Karpas-422 (cell line): ENCODE results near the gene SDK1. TPM values are rescaled to one million over a fixed set of nuclear protein-coding genes. Genes with fewer than 3 reads are reported as not detected.

Experiments used
- DNase-seq: peaks from one replicate; pipeline ENCODE4 v3.0.0-alpha.2; 2015
- H2AFZ ChIP-seq: fragments of 200-600 bp; sonication (generic); 2 replicates; pipeline ENCODE4 v1.6.1; 2014; ENCODE audit warnings: antibody characterized with exemption, low read length, mixed read lengths
- H3K27ac ChIP-seq: fragments of 200-600 bp; sonication (generic); 2 replicates; pipeline ENCODE4 v1.5.1; 2014; ENCODE audit warnings: mild to moderate bottlenecking, low read length, moderate library complexity
- H3K27me3 ChIP-seq: fragments of 200-600 bp; sonication (generic); 2 replicates; pipeline ENCODE4 v1.6.1; 2014; ENCODE audit warnings: low read length, mixed read lengths
- H3K36me3 ChIP-seq: fragments of 200-600 bp; sonication (generic); 2 replicates; pipeline ENCODE4 v1.6.1; 2014; ENCODE audit warnings: low read length, mixed read lengths; ENCODE audit not compliant: insufficient read depth
- H3K4me1 ChIP-seq: fragments of 200-600 bp; sonication (generic); 2 replicates; pipeline ENCODE4 v1.6.1; 2014; ENCODE audit warnings: mild to moderate bottlenecking, low read length, mixed read lengths
- H3K4me2 ChIP-seq: fragments of 200-600 bp; sonication (generic); 2 replicates; pipeline ENCODE4 v1.6.1; 2014; ENCODE audit warnings: low read length, low read depth, mild to moderate bottlenecking; ENCODE audit not compliant: poor library complexity, severe bottlenecking
- H3K4me3 ChIP-seq: fragments of 200-600 bp; sonication (generic); 2 replicates; pipeline ENCODE4 v1.5.1; 2014; ENCODE audit warnings: mild to moderate bottlenecking, antibody characterized with exemption, low read length, mixed read lengths
- H3K79me2 ChIP-seq: fragments of 200-600 bp; sonication (generic); 2 replicates; pipeline ENCODE4 v1.6.1; 2014; ENCODE audit warnings: mild to moderate bottlenecking, low read length, mixed read lengths
- H3K9ac ChIP-seq: fragments of 200-600 bp; sonication (generic); 2 replicates; pipeline ENCODE4 v1.6.0; 2014; ENCODE audit warnings: low read length
- H3K9me2 ChIP-seq: fragments of 200-600 bp; sonication (generic), shearing (Covaris generic); replicated peaks from 2 replicates; pipeline ENCODE4 v1.6.0; 2014; ENCODE audit warnings: mild to moderate bottlenecking, low read length, moderate library complexity; ENCODE audit not compliant: insufficient read depth
- H3K9me3 ChIP-seq: fragments of 300-700, 200-600 bp; sonication (generic); 2 replicates; pipeline ENCODE4 v1.6.1; 2014; ENCODE audit warnings: low read length, mixed read lengths
- H4K20me1 ChIP-seq: fragments of 200-600 bp; sonication (generic); 2 replicates; pipeline ENCODE4 v1.6.1; 2014; ENCODE audit warnings: mild to moderate bottlenecking, antibody characterized with exemption, low read length, low read depth; ENCODE audit not compliant: insufficient read depth
- total RNA-seq: library from RNA; depleted of rRNA; stranded (reverse); fragments of >200 nt; shearing (Covaris generic); gene quantifications from 2 replicates; pipeline ENCODE4 v1.2.3, GENCODE V29; 2014; ENCODE audit warnings: low replicate concordance

SDK1 gene
- total RNA-seq, 1 experiment from 2014 or later: not detected

DNA sequence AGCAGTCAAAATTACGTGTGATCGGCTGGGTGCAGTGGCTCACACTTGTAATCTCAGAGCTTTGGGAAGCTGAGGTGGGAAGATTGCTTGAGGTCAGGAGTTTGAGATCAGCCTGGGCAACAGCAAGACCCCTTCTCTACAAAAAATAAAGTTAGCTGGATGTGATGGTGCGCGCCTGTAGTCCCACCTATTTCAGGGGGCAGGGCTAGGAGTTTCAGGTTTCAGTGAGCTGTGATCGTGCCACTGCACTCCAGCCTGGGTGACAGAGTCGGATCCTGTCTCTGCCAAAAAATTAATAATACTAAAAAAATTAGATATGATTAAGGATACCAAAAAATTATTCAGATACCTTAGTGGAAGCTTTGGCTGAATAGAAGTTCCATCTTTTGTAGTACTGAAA, 136.4 kb downstream of the SDK1 start:
- Histone ChIP-seq H3K9me2 (no peaks in the 10 kb centered on the region), H3K9ac (no peak overlapping the region), H2AFZ (no peak overlapping the region), H3K4me1 (no peaks in the 10 kb centered on the region), H3K79me2 (no peaks in the 10 kb centered on the region), H3K4me2 (no peak overlapping the region), H3K9me3 (no peaks in the 10 kb centered on the region), H3K27me3 (no peaks in the 10 kb centered on the region), H3K36me3 (no peaks in the 10 kb centered on the region), H3K27ac (no peak overlapping the region), H4K20me1 (no peaks in the 10 kb centered on the region), H3K4me3 (no peak overlapping the region)
- no peak for DNase-seq

GRCh38 chr7:3438352-3438751, 137.3 kb downstream of the SDK1 start:
- no peak overlapping the region for H2AFZ ChIP-seq
- H3K36me3 ChIP-seq: no peaks in the 10 kb centered on the region
- no peak overlapping the region for H3K4me3 ChIP-seq
- H3K9ac ChIP-seq: no peak overlapping the region
- DNase-seq: no peak
- no peak overlapping the region for H3K27ac ChIP-seq
- H3K4me1 ChIP-seq: no peaks in the 10 kb centered on the region
- no peaks in the 10 kb centered on the region for H3K27me3 ChIP-seq
- H3K9me3 ChIP-seq: no peaks in the 10 kb centered on the region
- H3K79me2 ChIP-seq: no peaks in the 10 kb centered on the region
- no peaks in the 10 kb centered on the region for H3K9me2 ChIP-seq
- H3K4me2 ChIP-seq: no peak overlapping the region
- no peaks in the 10 kb centered on the region for H4K20me1 ChIP-seq

DNA sequence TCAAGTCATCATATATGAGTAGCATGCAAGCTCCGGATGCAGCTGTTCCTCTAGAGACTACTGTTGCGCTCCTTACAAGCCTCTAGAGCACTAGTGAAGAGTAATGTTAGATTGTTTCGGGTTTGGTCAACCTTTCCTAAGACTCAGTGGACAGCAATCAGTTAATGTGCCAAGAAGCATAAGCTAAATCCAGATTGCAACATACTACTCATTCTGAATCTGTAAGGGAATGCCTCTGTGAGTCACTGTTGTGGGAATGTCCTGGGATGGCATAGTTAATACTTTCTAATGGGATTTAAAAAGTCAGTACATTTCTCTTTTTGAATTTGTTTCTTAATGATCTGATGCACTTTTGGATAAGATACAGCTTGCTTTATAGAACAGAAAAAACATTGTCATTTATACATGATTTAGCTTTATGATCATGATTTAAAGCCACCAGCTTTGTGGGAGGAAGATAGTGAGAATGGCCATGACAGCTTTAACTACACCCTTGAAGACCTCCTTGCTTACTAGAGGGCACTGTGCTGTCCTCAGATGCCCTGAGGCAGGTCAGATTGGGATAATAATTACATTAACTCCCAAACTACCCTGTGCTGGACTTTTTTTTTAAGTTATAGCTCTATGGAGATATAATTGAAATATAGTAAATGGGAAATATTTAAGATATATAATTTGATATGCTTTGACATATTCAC, 138.4 kb downstream of the SDK1 start:
- Histone ChIP-seq H3K4me1 (no peaks in the 10 kb centered on the region), H3K9me3 (no peaks in the 10 kb centered on the region), H3K27me3 (no peaks in the 10 kb centered on the region), H2AFZ (no peak overlapping the region), H3K36me3 (no peaks in the 10 kb centered on the region), H3K4me2 (no peak overlapping the region), H3K79me2 (no peaks in the 10 kb centered on the region), H3K9me2 (no peaks in the 10 kb centered on the region), H3K27ac (no peak overlapping the region), H4K20me1 (no peaks in the 10 kb centered on the region), H3K9ac (no peak overlapping the region), H3K4me3 (no peak overlapping the region)
- no peak for DNase-seq

GRCh38 chr7:3440509-3440908, 139.5 kb downstream of the SDK1 start:
- Histone ChIP-seq H3K9me2 (no peaks in the 10 kb centered on the region), H2AFZ (no peak overlapping the region), H3K9ac (no peak overlapping the region), H3K9me3 (no peaks in the 10 kb centered on the region), H4K20me1 (no peaks in the 10 kb centered on the region), H3K4me1 (no peaks in the 10 kb centered on the region), H3K27me3 (no peaks in the 10 kb centered on the region), H3K79me2 (no peaks in the 10 kb centered on the region), H3K36me3 (no peaks in the 10 kb centered on the region), H3K4me3 (no peak overlapping the region), H3K27ac (no peak overlapping the region), H3K4me2 (no peak overlapping the region)
- no peak for DNase-seq

DNA sequence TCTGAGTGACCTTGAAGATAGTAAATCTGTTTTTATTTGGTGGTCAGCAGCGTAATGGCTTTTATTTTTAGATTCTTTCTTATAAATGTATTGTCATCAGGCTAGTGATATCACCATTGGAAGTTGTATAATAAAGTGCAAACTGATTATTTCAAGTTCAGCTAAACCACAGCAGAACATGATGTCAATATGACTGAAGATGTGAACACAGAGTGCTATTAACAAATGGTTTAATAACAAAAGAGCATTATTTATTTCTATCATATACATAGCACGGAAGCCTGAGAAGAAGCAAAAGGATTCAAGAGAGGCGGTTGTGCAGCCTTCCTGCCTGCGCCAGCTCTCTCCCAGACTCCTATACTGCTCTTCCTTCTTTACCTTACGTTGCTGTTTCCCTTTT, 142.7 kb downstream of the SDK1 start:
- Histone ChIP-seq H3K9me2 (no peaks in the 10 kb centered on the region), H2AFZ (no peak overlapping the region), H3K9me3 (no peaks in the 10 kb centered on the region), H3K4me1 (no peaks in the 10 kb centered on the region), H4K20me1 (no peaks in the 10 kb centered on the region), H3K36me3 (no peaks in the 10 kb centered on the region), H3K9ac (no peak overlapping the region), H3K79me2 (no peaks in the 10 kb centered on the region), H3K4me2 (no peak overlapping the region), H3K27ac (no peak overlapping the region), H3K4me3 (no peak overlapping the region), H3K27me3 (no peaks in the 10 kb centered on the region)
- DNase-seq: no peak

DNA sequence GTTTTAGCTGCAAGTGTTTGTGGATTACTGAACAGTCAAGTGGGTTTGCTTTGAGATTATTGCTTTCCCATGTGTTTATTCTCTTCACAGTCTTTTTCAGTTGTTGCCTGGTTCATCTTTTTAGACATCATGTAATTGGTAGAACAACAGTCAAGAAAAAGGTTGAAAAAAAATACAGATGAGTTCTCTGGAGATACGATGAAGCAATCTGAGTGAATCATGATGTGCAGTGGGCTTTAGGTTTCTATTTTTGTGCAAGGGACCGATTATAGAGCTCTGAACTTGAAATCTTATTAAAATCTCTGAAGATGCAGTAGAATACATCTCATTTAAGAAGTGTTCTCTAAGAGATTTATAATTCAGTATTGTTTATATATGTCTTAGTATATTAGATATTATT, 145.7 kb downstream of the SDK1 start:
- Histone ChIP-seq H3K9ac (no peak overlapping the region), H3K36me3 (no peaks in the 10 kb centered on the region), H3K27ac (no peak overlapping the region), H3K4me3 (no peak overlapping the region), H2AFZ (no peak overlapping the region), H3K4me2 (no peak overlapping the region), H3K9me3 (no peaks in the 10 kb centered on the region), H3K4me1 (no peaks in the 10 kb centered on the region), H3K9me2 (no peaks in the 10 kb centered on the region), H3K79me2 (no peaks in the 10 kb centered on the region), H3K27me3 (no peaks in the 10 kb centered on the region), H4K20me1 (no peaks in the 10 kb centered on the region)
- DNase-seq: no peak

- no peak overlapping the region for H3K9ac ChIP-seq
- no peaks in the 10 kb centered on the region for H3K9me2 ChIP-seq
- no peaks in the 10 kb centered on the region for H3K27me3 ChIP-seq
- H3K4me3 ChIP-seq: no peak overlapping the region
- H3K36me3 ChIP-seq: no peaks in the 10 kb centered on the region
- no peak overlapping the region for H3K4me2 ChIP-seq
- no peaks in the 10 kb centered on the region for H3K4me1 ChIP-seq
- H3K27ac ChIP-seq: no peak overlapping the region
- no peak for DNase-seq
- H3K79me2 ChIP-seq: no peaks in the 10 kb centered on the region
- H2AFZ ChIP-seq: no peak overlapping the region
- H3K9me3 ChIP-seq: no peaks in the 10 kb centered on the region
- no peaks in the 10 kb centered on the region for H4K20me1 ChIP-seq
Observed at GRCh38 chr7:3451701-3452100, 150.6 kb downstream of the SDK1 start.

DNA sequence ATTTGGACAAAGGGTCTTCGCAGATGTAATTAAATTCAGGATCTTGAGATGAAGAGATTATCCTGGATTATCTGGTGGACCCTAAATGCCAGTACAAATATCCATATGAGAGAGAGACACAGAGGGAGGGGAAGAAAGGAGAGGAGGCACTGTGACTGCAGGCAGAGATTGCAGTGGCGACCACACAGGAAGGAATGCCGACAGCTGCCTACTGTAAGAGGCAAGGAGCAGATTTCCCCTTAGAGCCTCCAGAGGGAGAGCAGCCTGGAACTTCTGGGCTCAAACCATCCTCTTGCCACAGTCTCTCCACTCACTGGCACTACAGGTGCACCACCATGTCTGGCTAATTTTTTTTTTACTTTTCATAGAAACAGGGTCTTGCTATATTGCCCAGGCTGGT, 152.3 kb downstream of the SDK1 start:
- H3K4me2 ChIP-seq: no peak overlapping the region
- H3K36me3 ChIP-seq: no peaks in the 10 kb centered on the region
- no peaks in the 10 kb centered on the region for H3K4me1 ChIP-seq
- no peaks in the 10 kb centered on the region for H3K27me3 ChIP-seq
- no peaks in the 10 kb centered on the region for H4K20me1 ChIP-seq
- no peak overlapping the region for H3K9ac ChIP-seq
- no peaks in the 10 kb centered on the region for H3K79me2 ChIP-seq
- H3K9me2 ChIP-seq: no peaks in the 10 kb centered on the region
- H3K9me3 ChIP-seq: no peaks in the 10 kb centered on the region
- no peak overlapping the region for H2AFZ ChIP-seq
- no peak overlapping the region for H3K4me3 ChIP-seq
- no peak overlapping the region for H3K27ac ChIP-seq
- DNase-seq: no peak
